ENCODE results near the gene EAF1. TPM values are rescaled to one million over a fixed set of nuclear protein-coding genes. Genes with fewer than 3 reads are reported as not detected.
A peak's percentile ranks its signal among the peaks of the same experiment; 100 is the strongest.
"Not testable (repeated sequence)": the region's sequence is repeated elsewhere in the genome, so short reads cannot be mapped to it uniquely, and the experiment has no call there.

Gene EAF1
- total RNA-seq, 1 donor from 2014 or later = 24.9 TPM

GRCh38 chr3:15478640-15478979 lies 51.2 kb downstream of the EAF1 start:
- no peak for TF ChIP-seq CTCF (conservative IDR thresholded peaks at IDR 0.05)

GRCh38 chr3:15479400-15480224 lies 52.2 kb downstream of the EAF1 start:
- TF ChIP-seq CTCF (conservative IDR thresholded peaks at IDR 0.05) = no peak
- Mint-ChIP-seq H3K27ac (ENCODE audit: unreplicated experiment) (no peak overlapping the region), H3K9me3 (no peaks in the 10 kb centered on the region), H3K4me3 (no peak overlapping the region), H3K36me3 (ENCODE audit: low read depth) (no peaks in the 10 kb centered on the region), H3K4me1 (peaks cover 9% of the 10 kb centered on the region), H3K27me3 (ENCODE audit: low read depth) (peaks cover 5% of the 10 kb centered on the region)
- no peak for DNase-seq (ENCODE audit: low read depth, low spot score)

More at GRCh38 chr3:15478640-15478979, 51.2 kb downstream of the EAF1 start:
- peaks cover 5% of the 10 kb centered on the region for H3K27me3 Mint-ChIP-seq (ENCODE audit: low read depth)
- H3K9me3 Mint-ChIP-seq = no peaks in the 10 kb centered on the region
- H3K36me3 Mint-ChIP-seq (ENCODE audit: low read depth) = no peaks in the 10 kb centered on the region
- DNase-seq (ENCODE audit: low read depth, low spot score) = no peak
- no peak overlapping the region for H3K4me3 Mint-ChIP-seq
- peaks cover 9% of the 10 kb centered on the region for H3K4me1 Mint-ChIP-seq
- H3K27ac Mint-ChIP-seq (ENCODE audit: unreplicated experiment) = peak overlapping the region; percentile 43

GRCh38 chr3:15484551-15484950 lies 57.2 kb downstream of the EAF1 start:
- not testable (repeated sequence) for H3K4me1 Mint-ChIP-seq; H3K27ac Mint-ChIP-seq (ENCODE audit: unreplicated experiment); H3K4me3 Mint-ChIP-seq; H3K36me3 Mint-ChIP-seq (ENCODE audit: low read depth); H3K9me3 Mint-ChIP-seq; DNase-seq (ENCODE audit: low read depth, low spot score); H3K27me3 Mint-ChIP-seq (ENCODE audit: low read depth)

GRCh38 chr3:15486020-15486419 lies 58.6 kb downstream of the EAF1 start:
- no peak overlapping the region for H3K4me3 Mint-ChIP-seq
- no peak for TF ChIP-seq CTCF (conservative IDR thresholded peaks at IDR 0.05)
- no peak overlapping the region for H3K27ac Mint-ChIP-seq (ENCODE audit: unreplicated experiment)
- H3K27me3 Mint-ChIP-seq (ENCODE audit: low read depth) = peaks cover 5% of the 10 kb centered on the region
- H3K4me1 Mint-ChIP-seq = no peaks in the 10 kb centered on the region
- H3K9me3 Mint-ChIP-seq = no peaks in the 10 kb centered on the region
- peaks cover 4% of the 10 kb centered on the region for H3K36me3 Mint-ChIP-seq (ENCODE audit: low read depth)
- DNase-seq (ENCODE audit: low read depth, low spot score) = no peak

- Mint-ChIP-seq H3K36me3 (ENCODE audit: low read depth) (peaks cover 4% of the 10 kb centered on the region), H3K4me1 (no peaks in the 10 kb centered on the region), H3K9me3 (no peaks in the 10 kb centered on the region), H3K27me3 (ENCODE audit: low read depth) (peaks cover 5% of the 10 kb centered on the region), H3K27ac (ENCODE audit: unreplicated experiment) (no peak overlapping the region), H3K4me3 (no peak overlapping the region)
- no peak for DNase-seq (ENCODE audit: low read depth, low spot score)
- TF ChIP-seq CTCF (conservative IDR thresholded peaks at IDR 0.05) = no peak
These were observed 59.6 kb downstream of the EAF1 start for GRCh38 chr3:15486979-15487378.

- H3K36me3 Mint-ChIP-seq (ENCODE audit: low read depth) = peaks cover 4% of the 10 kb centered on the region
- peak overlapping the region; percentile 54 for H3K27ac Mint-ChIP-seq (ENCODE audit: unreplicated experiment)
- no peak for TF ChIP-seq CTCF (conservative IDR thresholded peaks at IDR 0.05)
- H3K27me3 Mint-ChIP-seq (ENCODE audit: low read depth) = peaks cover 5% of the 10 kb centered on the region
- no peaks in the 10 kb centered on the region for H3K4me1 Mint-ChIP-seq
- no peaks in the 10 kb centered on the region for H3K9me3 Mint-ChIP-seq
- no peak overlapping the region for H3K4me3 Mint-ChIP-seq
- no peak for DNase-seq (ENCODE audit: low read depth, low spot score)
These were observed 60.6 kb downstream of the EAF1 start for GRCh38 chr3:15488002-15488401.
